HFF-Myc (cell line): ENCODE data around the gene DNPEP.
"Not testable (repeated sequence)": the region's sequence is repeated elsewhere in the genome, so short reads cannot be mapped to it uniquely, and the experiment has no call there.

Experiments used
- DNase-seq: peaks from one replicate; pipeline ENCODE4 v3.0.0-alpha.2; 2011; ENCODE audit warnings: low read depth; ENCODE audit errors: extremely low read depth
- H3K4me3 ChIP-seq: replicated peaks from 2 replicates; pipeline ENCODE4 v1.5.1; 2011; ENCODE audit warnings: low read depth, mild to moderate bottlenecking, control low read depth, low read length
- TF ChIP-seq, protein P1 (sequence below): IDR thresholded peaks from 2 replicates; pipeline ENCODE4 v1.5.1; 2012; ENCODE audit warnings: mild to moderate bottlenecking, low read depth, low read length, control low read depth; ENCODE audit errors: missing control alignments

Gene DNPEP

DNA sequence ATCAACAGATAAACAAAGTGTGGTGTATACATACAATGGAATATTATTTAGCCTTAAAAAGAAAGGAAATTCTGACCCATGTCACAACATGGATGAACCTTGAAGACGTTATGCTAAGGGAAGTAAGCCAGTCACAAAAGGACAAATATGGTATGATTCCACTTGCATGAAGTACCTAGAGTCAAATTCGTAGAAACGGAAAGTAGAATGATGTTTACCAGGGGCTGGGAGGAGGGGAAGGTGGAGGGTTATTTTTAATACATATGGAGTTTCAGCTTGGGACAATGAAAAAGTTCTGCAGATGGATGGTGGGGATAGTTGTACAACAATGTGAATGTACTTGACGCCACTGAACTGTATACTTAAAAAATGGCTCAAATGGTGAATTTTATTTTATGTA is 27.1 kb upstream of the DNPEP start:
- TF ChIP-seq, protein P1, sequence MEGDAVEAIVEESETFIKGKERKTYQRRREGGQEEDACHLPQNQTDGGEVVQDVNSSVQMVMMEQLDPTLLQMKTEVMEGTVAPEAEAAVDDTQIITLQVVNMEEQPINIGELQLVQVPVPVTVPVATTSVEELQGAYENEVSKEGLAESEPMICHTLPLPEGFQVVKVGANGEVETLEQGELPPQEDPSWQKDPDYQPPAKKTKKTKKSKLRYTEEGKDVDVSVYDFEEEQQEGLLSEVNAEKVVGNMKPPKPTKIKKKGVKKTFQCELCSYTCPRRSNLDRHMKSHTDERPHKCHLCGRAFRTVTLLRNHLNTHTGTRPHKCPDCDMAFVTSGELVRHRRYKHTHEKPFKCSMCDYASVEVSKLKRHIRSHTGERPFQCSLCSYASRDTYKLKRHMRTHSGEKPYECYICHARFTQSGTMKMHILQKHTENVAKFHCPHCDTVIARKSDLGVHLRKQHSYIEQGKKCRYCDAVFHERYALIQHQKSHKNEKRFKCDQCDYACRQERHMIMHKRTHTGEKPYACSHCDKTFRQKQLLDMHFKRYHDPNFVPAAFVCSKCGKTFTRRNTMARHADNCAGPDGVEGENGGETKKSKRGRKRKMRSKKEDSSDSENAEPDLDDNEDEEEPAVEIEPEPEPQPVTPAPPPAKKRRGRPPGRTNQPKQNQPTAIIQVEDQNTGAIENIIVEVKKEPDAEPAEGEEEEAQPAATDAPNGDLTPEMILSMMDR: no peak

DNA sequence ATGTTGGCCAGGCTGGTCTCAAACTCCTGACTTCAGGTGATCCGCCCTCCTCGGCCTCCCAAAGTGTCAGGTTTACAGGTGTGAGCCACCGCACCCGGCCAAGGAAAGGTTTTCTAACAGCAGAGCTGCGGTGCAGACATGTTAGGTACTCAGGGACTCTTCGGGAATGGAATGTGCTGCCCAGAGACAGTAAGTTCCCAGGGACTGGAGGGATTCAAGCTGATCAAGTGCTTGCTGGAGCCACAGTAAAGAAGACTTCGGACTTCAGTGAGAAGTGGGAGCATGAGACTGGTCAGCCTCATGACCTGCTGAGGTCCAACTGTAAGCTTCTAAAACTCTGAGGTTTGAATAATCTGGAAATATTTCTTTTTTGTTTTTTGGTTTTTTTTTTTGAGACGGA is 22.7 kb upstream of the DNPEP start:
- H3K4me3 ChIP-seq: no peak overlapping the region
- no peak for DNase-seq
- TF ChIP-seq, protein P1: no peak

More for the DNA sequence above, 27.1 kb upstream of the DNPEP start:
- DNase-seq: no peak
- H3K4me3 ChIP-seq: no peak overlapping the region

DNA sequence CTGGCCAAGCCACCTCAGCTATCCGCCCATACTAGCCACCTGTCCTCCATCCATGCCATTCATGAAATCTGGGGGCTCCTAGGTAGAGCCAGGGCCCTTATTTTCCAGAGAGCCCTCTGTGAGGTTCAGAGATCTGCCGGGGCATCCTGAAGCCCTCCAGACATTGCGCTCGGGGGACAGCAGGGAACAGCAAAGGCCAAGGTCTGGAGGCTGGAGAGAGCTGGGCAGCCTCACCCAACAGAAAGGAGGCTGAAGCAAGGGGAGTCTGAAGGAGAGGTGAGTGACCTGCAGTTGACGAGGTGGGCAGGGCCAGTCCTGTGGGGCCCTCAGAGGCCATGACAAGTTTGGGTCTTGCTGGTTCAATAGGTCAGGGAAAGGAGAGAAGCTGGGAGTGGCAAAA is 21.9 kb upstream of the DNPEP start:
- no peak for DNase-seq
- TF ChIP-seq, protein P1: no peak
- no peak overlapping the region for H3K4me3 ChIP-seq

DNA sequence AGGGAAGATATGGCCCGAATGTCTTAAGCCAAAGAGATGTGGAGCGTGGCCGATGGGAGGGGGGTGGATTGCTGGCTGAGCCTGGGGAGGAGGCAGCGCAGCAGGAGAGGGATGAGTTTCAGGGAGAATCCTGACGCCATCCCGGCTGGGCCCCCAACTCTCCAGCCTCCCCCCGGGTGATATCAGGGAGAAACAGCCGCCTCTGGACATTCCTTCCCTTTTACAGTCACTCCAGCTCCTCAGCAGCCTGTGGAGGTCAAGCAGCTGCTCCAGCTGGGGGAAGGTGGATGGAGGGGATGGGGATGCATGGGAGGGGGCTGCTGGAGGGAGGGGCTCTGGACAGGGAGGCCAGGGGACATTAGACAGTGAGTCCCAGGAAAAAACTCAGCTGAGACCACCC is 20.9 kb upstream of the DNPEP start:
- TF ChIP-seq, protein P1: no peak

DNA sequence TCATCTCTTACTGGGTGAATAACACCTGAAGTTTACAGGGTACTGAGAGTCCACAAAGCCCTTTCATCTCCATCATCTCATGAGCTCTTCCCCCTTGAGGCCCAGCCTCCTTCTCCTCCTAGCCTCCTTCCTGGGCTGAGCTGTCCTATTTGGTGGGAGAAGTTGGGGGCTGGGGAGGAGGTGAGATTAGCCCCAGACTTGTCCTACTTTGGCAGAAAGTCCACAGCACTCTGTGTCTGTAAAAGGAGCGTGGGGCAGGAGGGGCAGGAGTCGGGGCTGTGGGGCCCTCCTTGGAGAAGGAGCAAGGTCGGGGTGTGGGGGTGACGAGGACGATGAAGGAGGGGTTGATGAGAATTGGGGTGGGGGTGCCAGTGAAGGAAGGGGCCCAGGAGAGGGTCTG is 20.5 kb upstream of the DNPEP start:
- H3K4me3 ChIP-seq: no peak overlapping the region
- TF ChIP-seq, protein P1: no peak
- no peak for DNase-seq

More for the DNA sequence above, 20.9 kb upstream of the DNPEP start:
- H3K4me3 ChIP-seq: no peak overlapping the region
- DNase-seq: no peak

DNA sequence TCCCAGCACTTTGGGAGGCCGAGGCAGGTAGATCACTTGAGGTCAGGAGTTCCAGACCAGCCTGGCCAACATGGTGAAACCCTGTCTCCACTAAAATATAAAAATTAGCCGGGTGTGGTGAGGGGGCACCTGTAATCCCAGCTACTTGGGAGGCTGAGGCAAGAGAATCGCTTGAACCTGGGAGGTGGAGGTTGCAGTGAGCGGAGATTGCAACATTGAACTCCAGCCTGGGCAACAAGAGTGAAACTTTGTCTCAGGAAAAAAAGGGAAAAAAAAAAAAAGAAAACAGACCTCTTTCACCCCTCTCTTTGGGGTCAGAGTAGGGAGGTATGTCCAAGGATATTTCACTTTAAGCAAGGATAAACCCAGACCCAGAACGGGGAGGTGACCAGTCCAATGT is 19.6 kb upstream of the DNPEP start:
- not testable (repeated sequence) for H3K4me3 ChIP-seq, DNase-seq

DNA sequence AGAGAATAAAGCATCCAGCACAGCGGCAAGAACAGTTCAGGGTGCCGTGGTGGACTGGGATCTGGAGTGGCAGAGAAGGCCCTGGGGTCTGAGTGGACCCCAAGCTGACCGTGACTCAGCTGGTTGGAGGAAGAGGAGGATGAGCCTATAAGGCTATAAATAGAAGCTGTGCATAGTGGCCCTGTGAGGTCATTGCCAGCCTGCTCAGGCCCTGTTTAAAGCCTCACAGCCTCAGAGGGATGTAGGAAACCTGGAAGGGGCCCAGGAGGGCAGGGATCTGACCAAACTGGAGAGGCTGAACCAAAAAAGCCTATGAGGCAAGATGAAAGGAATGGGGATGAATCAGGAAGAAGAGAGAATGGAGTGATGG is 19.1 kb upstream of the DNPEP start:
- DNase-seq: peak; percentile 66
- TF ChIP-seq, protein P1: no peak
- no peak overlapping the region for H3K4me3 ChIP-seq
